Astrocyte of the cerebellum (primary cell): ENCODE measurements around the gene EIF2A.

Experiments
- DNase-seq: peaks from one replicate; pipeline ENCODE4 v3.0.0-alpha.2; 2011; ENCODE audit warnings: low read depth
- H3K4me3 ChIP-seq: 2 replicates; pipeline ENCODE4 v1.5.1; 2011; ENCODE audit warnings: mild to moderate bottlenecking, low read depth, low read length, moderate library complexity
- in situ Hi-C: cut with HindIII; loops from 2 replicates; pipeline ENCODE4 v1.10.0; 2017; ENCODE audit warnings: low sequenced_read_pairs
- TF ChIP-seq, protein P1 (sequence below): IDR thresholded peaks from 2 replicates; pipeline ENCODE4 v1.5.1; 2012; ENCODE audit warnings: low read length, low read depth, moderate library complexity, mild to moderate bottlenecking; ENCODE audit errors: missing control alignments

EIF2A gene

DNA sequence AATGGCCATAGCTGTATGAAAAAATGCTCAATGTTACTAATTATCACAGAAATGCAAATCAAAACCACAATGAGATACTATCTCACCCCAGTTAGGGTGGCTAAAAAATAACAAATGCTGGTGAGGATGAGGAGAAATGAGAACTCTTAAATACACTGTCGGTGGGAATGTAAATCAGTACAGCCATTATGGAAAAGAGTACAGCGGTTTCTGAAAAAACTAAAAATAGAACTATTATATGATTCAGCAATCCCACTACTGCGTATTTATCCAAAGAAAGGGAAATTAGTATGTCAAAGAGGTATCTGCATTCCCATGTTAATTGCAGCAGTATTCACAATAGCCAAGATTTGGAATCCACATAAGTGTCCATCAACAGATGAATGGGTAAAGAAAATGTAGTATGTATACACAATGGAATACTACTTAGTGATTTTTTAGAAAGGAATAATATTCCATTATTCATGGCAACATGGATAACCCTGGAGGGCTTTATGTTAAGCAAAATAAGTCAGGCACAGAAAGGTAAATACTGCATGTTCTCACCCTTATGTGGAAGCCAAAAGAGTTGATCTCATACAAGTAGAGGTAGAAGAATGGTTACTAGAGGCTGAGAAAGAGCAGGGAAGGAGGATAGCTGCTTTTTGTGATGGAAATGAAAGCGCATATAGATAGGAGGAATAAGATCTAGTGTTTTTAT lies 35.3 kb upstream of the EIF2A start:
- no peak for DNase-seq
- H3K4me3 ChIP-seq = no peak overlapping the region
- TF ChIP-seq, protein P1, sequence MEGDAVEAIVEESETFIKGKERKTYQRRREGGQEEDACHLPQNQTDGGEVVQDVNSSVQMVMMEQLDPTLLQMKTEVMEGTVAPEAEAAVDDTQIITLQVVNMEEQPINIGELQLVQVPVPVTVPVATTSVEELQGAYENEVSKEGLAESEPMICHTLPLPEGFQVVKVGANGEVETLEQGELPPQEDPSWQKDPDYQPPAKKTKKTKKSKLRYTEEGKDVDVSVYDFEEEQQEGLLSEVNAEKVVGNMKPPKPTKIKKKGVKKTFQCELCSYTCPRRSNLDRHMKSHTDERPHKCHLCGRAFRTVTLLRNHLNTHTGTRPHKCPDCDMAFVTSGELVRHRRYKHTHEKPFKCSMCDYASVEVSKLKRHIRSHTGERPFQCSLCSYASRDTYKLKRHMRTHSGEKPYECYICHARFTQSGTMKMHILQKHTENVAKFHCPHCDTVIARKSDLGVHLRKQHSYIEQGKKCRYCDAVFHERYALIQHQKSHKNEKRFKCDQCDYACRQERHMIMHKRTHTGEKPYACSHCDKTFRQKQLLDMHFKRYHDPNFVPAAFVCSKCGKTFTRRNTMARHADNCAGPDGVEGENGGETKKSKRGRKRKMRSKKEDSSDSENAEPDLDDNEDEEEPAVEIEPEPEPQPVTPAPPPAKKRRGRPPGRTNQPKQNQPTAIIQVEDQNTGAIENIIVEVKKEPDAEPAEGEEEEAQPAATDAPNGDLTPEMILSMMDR = no peak
- in situ Hi-C loops = no loop called here

GRCh38 chr3:150515210-150515609 lies 31.4 kb upstream of the EIF2A start:
- TF ChIP-seq, protein P1 = no peak
- no peak for DNase-seq
- in situ Hi-C loops = no loop called here
- no peak overlapping the region for H3K4me3 ChIP-seq

- in situ Hi-C loops = no loop called here
- no peak for DNase-seq
- TF ChIP-seq, protein P1 = no peak
- H3K4me3 ChIP-seq = no peak overlapping the region
These were observed 27.6 kb upstream of the EIF2A start for GRCh38 chr3:150519026-150519425.

- no peak for DNase-seq
- TF ChIP-seq, protein P1 = no peak
- in situ Hi-C loops = no loop called here
- no peak overlapping the region for H3K4me3 ChIP-seq
These were observed 26.2 kb upstream of the EIF2A start for GRCh38 chr3:150520408-150520807.

- TF ChIP-seq, protein P1 = peak; percentile 9
- DNase-seq = no peak
These were observed 25.1 kb upstream of the EIF2A start for GRCh38 chr3:150521463-150521862.

GRCh38 chr3:150523538-150523937 lies 23.0 kb upstream of the EIF2A start:
- H3K4me3 ChIP-seq = no peak overlapping the region
- DNase-seq = no peak
- TF ChIP-seq, protein P1 = no peak
- in situ Hi-C loops = no loop called here

More at GRCh38 chr3:150521463-150521862, 25.1 kb upstream of the EIF2A start:
- in situ Hi-C loops = no loop called here
- H3K4me3 ChIP-seq = no peak overlapping the region
